AG08396 (cell line): Measurements from ENCODE around the gene PIANP.
A peak's percentile ranks its signal among the peaks of the same experiment; 100 is the strongest.
"Not testable (repeated sequence)": the region's sequence is repeated elsewhere in the genome, so short reads cannot be mapped to it uniquely, and the experiment has no call there.

Experiments
- DNase-seq: peaks from one replicate; pipeline ENCODE4 v3.0.0; 2012; ENCODE audit warnings: low spot score, mixed read lengths

PIANP gene

DNA sequence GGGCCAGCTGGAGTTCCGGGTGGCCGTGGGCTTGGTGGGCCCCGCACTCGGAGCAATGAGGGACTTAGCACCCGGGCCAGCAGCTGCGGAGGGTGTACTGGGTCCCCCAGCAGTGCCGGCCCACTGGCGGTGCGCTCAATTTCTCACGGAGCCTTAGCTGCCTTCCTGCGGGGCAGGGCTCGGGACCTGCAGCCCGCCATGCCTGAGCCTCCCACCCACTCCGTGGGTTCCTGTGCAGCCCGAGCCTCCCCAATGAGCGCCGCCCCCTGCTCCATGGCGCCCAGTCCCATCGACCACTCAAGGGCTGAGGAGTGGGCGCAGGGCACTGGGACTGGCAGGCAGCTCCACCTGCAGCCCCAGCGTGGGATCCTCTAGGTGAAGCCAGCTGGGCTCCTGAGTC lies 7.7 kb upstream of the PIANP start:
- not testable (repeated sequence) for DNase-seq

DNA sequence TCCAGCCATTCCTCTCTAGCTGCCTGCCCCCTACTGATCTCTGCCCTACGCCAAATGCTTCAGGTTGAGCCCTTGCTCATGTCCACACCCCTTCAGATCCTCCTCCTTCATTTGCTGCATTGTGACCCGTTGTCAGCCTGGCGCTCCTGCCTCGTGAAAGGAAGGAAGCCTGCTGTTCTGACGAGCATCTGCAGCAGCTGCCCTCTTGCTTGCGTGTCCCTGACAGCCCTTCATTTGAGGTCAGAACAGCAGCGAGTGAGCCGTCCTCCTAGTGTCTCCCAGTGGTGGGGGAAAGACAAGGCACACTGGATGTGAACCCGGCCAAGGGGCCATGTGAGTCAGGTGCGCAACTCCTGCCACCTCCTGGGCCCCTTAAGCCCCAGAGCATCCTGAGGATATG lies 3.0 kb upstream of the PIANP start:
- DNase-seq = no peak

DNA sequence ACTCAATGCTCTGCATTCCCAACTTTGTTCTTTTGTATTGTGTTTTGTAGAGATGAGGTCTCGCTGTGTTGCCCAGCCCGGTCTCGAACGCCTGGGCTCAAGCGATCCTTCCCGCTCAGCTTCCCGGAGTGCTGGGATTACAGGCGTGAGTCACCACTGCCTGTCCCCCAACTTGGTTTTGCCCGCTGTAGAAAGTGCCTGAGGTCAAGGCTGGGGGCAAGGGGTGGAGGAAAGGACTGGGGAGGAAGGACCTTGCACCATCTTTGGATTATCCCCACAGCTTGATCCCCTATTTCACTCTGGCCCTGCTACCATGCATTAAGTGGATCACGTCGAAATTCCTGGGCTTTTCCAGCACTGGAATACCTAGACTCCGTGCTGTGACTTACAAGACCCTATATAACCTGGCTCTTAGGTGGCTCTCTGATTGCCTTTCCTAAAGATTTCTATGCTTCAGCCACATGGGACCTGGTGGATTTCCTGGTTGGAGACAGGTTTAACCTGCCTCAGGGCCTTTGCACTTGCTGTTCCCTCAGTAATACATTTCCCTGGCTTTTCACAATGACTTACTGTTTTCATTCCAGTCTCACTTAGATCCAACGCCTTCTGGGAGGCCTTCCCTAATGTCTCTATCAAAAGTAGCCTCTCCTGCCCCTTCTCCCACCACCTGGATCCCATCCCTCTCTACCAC lies 608 bp upstream of the PIANP start:
- no peak for DNase-seq

DNA sequence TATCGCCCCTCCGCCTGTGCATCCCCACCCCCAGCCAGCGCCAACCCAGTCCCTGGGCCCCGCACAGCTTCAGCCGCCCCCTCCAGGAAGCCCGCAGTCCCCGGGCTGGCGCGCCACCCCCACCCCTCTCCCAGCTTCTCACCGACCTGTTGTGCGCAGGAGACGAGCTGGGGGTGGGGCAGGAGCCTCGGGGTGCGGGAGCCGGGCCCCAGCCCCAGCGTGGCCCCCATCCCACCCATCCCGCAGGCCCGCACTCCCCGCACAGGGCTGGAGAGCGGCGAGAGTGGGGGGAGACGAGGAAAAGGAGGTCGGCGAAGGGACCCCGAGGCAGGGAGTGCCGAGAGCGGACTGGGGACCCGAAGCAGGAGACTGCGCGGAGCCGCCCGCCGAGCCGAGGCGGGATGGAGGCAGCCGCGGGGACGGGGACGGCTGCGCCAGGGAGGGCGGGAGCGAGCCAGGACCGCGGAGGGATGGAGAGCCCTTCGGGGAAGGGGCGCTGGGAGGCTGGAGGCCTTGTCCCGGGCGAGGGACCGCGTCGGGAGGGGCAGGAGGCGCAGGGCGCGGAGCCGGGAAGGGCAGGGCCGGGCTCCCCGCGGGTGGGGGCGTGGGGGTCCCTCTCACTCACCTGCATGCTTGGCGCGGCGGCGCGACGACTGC lies 498 bp downstream of the PIANP start:
- DNase-seq = peak; percentile 60

DNA sequence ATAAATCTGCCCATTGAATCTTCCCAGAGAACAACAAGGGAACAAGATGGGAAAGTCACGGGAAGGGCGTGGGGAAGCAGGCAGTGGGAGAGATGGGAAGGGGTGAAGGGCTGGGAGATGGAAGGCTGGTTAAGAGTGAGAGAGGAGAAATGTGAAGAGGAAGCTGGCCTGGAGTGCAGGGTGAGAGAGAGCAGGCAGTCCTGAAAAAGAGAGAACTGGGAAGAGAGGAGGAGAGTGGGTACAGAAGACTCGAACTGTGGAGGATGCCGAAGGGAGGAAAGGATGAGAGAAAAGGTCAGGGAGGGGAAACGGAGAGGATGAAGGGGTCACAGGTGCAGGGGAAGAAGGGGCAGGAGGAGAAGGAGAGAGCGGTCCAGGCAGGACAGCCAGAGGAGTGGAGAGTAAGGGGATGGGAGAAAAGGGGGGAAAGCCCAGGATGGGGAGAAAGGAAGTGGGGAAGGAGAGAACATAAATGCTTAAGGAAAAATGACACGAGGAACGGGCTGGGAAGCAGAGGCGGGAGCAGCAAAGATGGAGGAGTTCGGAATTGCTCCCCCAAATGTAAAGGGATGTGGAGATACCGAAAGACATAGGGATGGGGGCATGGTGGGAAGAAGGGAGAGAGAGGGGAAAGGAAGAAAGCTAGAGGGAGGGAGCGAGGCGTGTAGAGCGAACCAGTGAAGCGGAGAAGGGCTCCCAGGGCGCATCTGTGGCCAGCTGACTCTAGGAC lies 1.2 kb downstream of the PIANP start:
- DNase-seq = no peak

DNA sequence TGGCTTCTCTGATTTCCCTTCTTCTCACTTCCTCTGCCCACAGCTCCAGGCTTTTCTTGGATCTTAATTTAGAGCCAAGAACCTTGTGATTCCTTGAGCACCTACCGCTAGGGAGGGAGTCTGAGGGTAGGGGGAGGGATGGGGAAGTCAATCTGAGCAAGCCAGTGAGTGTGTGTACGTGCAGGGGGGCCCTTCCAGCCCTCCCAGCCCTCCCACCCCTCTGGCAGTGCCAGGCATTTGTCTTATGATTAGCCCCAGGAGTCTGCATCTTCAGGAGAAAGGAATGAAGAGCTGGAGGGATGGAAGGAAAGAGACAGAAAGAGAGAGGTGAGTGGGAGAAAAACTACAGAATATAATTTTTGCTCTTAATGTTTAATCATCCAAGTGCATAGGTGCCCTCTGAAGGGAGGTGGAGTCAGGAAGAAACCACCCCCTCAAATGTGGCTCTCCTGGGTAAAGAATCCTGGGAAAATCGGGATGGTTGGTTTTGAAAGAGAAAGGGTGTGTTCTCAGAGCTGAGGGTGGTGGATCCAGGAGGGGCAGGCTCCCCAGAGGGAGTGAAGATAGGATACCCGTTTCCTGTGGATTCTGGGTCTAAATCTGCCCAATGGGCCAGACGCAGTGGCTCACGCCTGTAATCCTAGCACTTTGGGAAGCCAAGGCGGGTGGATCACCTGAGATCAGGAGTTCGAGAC lies 2.1 kb downstream of the PIANP start:
- no peak for DNase-seq

DNA sequence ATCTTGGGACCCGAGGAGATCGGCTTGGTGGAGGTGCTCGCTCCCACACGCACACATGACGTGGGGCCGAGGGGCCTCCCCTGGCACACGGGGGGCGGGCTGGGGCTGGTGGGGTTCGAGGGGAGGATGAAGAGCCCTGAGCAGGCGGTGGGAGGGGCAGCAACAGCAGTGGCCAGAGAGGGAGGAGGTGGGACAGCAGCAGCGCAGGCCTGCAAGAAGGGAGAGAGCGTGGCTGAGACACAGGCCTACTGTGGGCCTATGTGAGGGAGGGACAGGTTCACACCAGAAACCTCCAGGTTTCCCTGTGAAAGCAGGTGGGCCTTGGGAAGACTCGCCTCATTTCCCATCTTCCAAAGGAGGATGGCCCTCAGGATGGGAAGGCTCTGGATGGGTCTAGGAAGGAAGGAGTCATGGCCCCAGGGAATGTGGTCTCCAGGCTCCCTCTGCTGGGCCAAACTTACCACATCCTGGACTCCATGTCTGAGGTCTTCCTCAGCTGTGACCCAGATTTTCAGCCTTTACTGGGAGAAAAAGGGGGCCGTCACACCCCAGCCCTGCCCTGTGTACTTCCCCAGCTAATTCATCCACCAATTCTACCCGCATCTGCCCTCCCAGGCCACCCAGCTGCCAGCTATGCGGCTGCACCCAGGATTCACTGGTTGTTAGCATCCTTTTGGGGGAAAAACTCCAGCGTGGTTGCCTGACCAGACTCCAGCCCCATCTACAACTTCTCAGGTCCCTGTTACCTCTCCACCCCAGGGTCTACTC lies 2.8 kb downstream of the PIANP start:
- peak; percentile 85 for DNase-seq

DNA sequence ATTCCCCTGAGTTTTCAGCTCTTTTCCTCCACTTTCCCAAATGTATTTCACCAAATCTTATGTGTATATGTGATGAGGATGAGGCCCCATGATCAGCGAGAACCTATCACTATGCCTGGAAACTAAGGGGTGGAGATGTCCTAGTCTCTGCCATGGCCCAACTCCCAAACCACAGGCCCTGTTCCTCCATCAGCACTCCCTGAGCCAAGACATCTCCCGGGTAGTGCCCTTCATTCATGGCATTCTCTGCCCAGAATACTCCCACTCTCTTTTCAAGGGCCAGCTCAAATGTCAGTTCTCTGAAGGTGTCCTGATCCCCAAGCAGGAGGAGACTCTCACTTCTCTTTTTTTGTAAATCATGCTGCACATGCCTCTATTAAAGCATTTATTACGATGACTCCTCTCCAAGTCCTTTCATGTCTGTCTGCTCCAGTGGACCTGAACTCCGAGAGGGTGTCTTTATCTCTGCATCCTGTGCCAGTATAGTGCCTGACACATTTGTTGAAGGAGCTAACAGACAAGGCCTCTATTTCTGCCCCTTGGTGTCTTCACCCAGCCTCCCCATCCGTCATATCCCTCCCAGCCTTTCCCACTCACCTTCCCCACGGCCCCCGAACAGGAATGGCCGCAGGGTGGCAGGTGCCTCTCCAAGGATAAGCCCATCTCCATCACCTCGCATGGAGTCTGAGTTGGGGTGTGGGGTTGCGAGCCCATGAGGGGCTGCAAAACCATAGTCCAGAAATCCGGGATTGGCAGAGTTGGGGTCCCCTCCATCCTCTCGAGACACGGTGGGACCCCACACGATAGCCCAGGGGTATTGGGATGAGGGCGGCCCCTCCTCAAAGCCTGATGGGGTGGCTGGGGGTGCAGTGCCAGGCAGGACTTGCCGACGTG lies 3.7 kb downstream of the PIANP start:
- no peak for DNase-seq

DNA sequence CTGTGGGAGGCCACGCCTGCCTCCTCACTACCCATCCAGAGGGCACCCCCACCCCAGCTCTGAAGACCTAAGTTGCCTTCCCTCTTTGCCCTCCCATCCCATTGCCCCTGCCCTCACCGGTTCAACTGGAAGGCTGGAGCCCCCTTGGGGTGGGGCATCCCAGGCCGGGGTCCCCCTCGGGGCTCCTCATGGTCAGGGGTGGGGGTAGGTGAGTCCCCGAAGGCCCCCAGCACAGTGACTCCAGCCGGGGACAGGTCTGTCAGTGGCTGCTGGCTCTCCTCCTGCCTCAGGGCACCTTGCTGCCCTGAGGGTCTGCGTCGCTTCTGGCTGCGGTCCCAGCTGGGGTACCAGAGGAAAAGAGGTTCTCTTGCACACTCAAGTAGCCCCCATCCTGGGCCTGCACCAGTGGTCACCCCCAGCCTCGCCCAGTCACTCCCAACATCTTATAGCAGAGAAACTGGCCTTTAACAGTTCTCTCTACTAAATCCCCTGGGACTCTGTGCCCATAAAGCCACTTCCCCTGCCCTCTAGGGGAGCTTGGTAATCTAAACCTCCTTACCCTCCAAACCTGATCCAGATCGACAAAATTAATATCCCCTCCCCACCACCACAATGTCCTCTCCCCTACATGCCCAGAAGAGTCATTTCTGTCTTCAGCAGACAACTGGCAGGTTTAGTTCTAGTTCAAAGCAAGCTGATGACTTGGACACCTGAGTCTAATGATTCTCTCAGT lies 5.1 kb downstream of the PIANP start:
- no peak for DNase-seq

DNA sequence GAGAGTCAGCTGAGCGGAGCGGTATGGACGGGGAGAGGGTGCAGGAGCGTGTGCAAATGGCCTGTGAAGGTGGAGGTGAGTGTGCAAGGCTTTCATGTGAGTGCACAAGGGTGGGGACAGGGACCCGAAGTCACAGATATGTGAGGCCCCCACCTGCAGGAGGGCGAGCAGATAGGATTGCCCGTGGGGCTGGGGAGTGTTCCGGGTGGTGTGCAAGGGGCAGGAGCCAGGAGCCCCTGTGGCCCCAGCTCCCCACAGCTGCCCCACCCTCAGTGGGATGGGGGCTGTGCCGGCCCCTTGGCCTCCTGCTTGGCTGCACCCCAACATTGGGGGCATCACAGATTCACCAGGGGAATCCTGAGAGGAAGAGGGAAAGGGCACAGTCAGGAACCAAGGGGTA lies 5.9 kb downstream of the PIANP start:
- DNase-seq = no peak

DNA sequence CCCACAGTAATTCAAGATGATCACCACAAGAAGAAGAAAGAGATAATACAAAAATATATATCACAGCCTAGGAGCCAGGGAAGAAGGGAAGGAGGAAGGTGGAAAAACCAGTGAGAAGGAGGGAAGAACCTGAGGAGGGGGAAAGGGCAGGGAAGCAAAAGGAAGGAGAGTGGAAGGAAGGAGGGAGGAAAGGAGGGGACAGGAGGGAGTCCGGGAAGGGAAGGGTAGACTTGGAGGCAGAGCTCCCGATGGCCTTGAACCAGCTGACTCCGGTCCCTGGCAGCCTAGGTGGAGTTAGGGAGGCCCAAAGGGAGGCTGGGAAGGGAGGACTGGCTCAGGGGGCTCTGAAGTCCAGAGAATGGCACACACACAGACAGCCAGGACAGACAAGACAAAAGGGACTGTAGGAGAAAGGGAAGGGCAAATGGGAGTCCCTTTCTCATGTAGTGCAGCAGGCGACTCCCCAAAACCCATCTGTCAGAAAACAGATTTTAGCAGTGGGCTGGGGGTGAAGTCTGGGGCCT lies 6.7 kb downstream of the PIANP start:
- no peak for DNase-seq

DNA sequence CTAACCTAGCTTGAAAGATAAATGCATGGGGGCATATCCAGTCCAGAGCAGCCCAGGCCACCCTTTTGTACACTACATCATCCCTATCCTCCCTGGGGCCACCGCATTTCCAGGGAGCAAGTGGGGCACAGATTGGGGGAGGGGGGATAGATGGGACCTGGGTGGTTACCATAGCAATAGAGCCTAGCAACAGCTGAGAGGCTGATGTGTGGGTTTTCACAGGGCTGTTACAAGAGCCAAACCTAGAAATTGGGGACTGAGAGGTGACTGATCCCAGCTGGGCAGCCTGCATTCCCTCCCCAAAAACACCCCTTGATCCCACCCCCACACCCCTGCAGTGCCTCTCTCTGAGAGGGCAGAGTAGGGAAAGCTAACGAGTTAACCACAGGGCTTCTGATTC lies 7.7 kb downstream of the PIANP start:
- DNase-seq = no peak

DNA sequence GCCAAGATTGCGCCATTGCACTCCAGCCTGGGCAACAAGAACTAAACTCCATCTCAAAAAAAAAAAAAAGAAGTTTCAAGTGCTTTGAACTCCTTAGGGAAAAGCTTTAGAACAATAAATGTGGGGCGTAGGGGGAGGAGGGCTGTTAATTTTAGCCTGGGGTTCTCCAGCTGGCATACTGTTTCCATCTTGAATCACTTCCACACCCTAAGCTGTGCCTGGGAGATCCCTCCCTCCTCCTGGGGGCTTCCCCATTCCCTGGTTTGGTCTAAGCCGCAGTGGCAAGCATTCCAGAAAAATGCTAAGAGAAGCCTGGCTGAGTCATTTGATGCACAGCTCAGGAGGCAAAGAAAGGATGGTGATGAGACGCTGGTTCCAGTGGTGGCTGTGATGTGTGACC lies 9.1 kb downstream of the PIANP start:
- no peak for DNase-seq

DNA sequence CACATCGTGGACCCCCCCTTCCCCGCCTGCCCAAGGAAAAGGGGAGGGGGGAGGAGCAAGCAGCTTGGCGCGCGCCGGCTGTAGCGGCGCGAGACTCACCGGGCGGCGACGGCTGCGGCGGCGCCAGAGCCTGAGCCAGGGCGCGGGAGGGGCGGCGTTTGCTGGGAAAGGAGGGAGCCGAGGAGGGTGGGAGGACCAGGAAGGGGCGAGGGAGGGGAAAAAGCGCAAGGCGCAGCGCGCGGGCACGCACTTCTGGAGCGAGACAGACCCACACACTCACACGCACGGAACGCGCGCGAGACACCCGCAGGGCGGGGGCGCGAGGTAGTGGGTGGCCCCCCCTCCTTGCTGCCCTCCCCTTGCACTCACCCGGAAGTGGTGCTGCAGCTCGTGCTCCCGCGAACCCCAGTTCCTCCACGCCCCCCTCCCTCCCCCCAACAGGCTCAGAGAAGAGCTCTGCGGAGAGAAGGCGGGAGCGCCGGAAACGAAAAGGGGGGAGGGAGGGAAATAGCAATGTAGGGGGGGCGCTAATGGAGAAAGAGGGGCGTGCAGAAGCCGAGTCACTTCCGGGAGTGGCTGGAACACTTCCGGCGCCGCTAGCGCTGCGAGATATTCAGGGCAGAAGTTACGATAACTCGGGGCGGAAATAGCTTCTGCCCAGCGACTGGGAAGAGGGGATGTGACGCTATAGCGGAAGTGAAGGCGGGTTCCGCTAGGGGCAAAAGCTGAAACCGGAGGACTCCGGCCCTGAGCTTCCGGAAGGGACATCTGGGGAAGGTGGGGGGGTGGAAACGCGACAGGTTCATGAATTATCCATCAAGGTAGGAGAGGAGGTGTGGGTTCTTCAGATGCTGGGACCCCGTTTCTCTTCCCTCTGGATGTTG lies 11.4 kb downstream of the PIANP start, which contains the start of gene ZNF384:
Gene ZNF384 (minus strand): TSS at position 377 of the 884 bp plus-strand sequence. CDS start 9,855 bp downstream, outside the sequence.
- peak; percentile 97 for DNase-seq

DNA sequence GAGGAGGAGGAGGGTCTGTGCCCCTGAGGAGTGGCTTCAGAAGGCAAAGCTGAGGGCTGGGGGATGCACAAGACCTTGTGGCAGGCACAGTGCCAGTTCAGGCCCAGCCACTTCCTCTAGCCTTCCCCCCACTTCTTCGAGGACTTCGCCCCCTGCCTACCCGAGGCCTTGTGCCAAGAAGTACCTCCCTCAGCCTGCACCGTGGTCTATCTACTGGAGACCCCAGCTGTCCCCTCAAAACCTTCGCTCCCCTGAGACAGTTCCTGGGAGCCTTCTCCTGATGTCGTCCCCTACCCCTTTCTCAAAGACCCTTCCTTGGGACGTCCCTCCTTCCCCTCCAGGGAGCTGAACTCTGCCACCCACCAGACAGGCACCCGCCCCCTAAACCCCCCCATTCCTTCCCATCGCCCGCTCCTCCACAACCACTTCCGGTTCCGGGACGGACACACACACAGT lies 12.0 kb downstream of the PIANP start:
- no peak for DNase-seq

DNA sequence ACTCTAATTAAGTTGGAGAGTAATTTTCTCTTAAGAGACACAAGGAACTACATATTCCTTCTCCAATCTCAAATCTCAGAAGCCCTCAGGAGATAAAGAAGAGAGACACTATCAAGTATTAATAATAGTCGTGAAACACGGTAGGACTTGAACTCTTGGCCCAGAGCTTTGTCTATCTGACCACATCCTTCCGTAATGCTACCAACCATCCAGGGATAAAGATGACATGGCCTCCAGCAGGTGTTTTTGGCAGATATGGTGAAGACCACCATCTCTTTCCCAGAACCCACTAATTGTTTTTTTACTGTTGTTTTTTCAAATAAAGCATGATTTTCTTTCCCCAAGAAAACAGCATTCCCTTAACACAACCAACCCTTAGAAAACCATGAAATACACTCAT lies 14.8 kb downstream of the PIANP start:
- no peak for DNase-seq

DNA sequence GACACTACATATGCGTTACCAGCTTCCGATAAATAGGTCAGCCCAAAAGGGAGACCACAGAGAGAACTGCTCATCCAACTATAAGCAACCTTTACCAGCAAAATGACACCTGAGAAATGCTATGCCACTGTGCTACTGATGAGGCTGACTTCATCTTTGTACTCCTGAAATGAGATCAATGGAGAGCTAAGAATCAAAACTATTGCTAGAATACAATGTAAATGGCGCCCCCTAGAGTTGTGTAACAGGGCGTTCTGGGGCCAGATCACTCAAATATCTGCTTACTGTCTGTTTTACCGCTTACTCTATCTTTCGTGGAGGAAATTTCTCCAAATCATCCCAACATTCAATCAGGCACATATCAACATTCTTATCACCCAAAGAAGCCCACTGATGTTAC lies 16.0 kb downstream of the PIANP start:
- no peak for DNase-seq

DNA sequence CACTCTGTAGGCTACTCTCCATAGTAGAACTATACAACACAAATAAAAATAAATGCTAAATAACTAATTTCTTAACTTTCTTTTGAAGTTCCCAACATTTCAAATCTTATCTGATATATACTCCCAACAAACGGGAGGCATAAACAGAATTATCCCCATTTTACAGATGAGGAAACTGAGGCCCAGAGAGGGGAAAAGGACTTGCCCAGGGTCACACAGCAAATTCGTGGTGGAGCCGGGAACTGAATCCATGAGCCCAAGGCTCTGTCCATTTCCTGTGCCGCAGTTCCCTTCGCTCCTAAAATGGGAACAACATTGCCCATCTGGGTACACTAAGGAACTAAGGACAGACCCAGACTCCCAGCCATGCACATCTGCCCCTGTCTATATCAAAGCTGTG lies 23.7 kb downstream of the PIANP start:
- no peak for DNase-seq

DNA sequence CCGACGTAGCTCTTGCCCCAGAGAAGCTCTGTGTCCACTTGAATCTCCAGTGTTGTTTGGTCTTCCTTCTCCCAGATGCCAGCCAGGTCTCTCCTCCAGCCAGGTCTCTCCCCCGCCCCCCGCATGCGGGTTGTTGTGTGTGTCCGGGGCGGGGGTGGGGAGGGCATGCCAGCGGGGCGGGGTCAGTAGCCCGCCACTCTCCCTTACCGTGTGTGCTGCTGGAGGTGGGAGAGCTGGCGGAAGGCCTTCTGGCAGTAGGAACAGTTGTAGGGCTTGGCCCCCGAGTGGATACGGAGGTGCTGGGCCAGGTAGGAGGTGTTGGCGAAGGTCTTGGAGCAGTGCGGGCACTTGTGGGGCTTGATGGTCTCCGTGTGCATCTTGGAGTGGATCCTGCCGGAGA lies 28.5 kb downstream of the PIANP start:
- DNase-seq = no peak
